ENCODE data around the gene AKAP12.

DNA sequence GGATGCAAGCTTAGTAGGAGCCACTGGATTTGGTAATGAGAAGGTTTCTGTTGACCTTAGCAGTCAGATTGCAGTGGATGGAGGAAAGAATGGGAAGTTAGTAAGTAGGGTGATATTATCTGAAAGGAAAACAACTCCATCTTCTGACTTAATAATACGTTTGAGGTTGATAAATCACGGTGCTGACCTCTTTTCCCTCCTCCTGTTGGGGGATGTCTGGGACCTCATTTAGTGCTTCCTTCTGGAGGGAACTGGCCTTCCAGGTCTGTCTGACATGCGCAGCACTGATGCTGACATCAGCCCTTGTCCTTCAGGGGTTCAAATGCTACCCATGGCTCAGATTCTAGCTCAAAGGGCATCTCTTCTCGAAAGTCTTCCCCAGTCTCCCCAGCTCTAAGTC lies 48.2 kb upstream of the AKAP12 start:
- TF ChIP-seq EZH2phosphoT487 (IDR thresholded peaks at IDR 0.05; ENCODE audit: borderline replicate concordance, low read length): no peak
- TF ChIP-seq, protein P1, sequence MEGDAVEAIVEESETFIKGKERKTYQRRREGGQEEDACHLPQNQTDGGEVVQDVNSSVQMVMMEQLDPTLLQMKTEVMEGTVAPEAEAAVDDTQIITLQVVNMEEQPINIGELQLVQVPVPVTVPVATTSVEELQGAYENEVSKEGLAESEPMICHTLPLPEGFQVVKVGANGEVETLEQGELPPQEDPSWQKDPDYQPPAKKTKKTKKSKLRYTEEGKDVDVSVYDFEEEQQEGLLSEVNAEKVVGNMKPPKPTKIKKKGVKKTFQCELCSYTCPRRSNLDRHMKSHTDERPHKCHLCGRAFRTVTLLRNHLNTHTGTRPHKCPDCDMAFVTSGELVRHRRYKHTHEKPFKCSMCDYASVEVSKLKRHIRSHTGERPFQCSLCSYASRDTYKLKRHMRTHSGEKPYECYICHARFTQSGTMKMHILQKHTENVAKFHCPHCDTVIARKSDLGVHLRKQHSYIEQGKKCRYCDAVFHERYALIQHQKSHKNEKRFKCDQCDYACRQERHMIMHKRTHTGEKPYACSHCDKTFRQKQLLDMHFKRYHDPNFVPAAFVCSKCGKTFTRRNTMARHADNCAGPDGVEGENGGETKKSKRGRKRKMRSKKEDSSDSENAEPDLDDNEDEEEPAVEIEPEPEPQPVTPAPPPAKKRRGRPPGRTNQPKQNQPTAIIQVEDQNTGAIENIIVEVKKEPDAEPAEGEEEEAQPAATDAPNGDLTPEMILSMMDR (conservative IDR thresholded peaks at IDR 0.05; ENCODE audit: low read depth, low read length): no peak
- no peak for TF ChIP-seq EZH2 (IDR thresholded peaks at IDR 0.05; ENCODE audit: low read length, unreplicated experiment)

Data from PC-3 (cell line).